Caco-2 (cell line): ENCODE data around the gene ZMAT5. TPM values are rescaled to one million over a fixed set of nuclear protein-coding genes. Genes with fewer than 3 reads are reported as not detected.

Experiments
- BruUV-seq: library from RNA; stranded (reverse); fragments of 400-500 nt; replicated peaks from 2 replicates; lab custom pipeline; 2021; lab: Mats Ljungman, UMichigan
- CTCF ChIA-PET: fragments of 300-600 bp; sonication (Branson Sonifier 250); formaldehyde crosslinking; loops from one replicate; lab custom pipeline; 2022; ENCODE audit warnings: antibody characterized with exemption; lab: Charles Lee
- POLR2A ChIA-PET: fragments of 300-600 bp; sonication (Branson Sonifier 250); formaldehyde crosslinking; loops from one replicate; lab custom pipeline; 2022; ENCODE audit warnings: antibody characterized with exemption; lab: Charles Lee
- DNase-seq, 2 experiments: peaks; one replicate each; pipeline versions ENCODE4 v3.0.0 to v3.0.0-alpha.2; 2020 to 2022
- H3K27me3 ChIP-seq: replicated peaks from 2 replicates; pipeline ENCODE4 v1.6.0; 2011; ENCODE audit warnings: low read length; ENCODE audit not compliant: control insufficient read depth, insufficient read depth
- H3K36me3 ChIP-seq: 2 replicates; pipeline ENCODE4 v1.5.1; 2011; ENCODE audit warnings: low read length; ENCODE audit not compliant: control insufficient read depth, insufficient read depth
- H3K4me1 ChIP-seq: fragments of 250-450 bp; sonication (Bioruptor Pico); 2 replicates; pipeline ENCODE4 v1.5.1; 2020; ENCODE audit warnings: mild to moderate bottlenecking
- H3K4me3 ChIP-seq: 2 replicates; pipeline ENCODE4 v1.5.1; 2011; ENCODE audit warnings: low read depth, mild to moderate bottlenecking, control low read depth, low read length
- H3K9me3 ChIP-seq: fragments of 250-450 bp; sonication (Bioruptor Pico); 2 replicates; pipeline ENCODE4 v1.5.1; 2020; ENCODE audit warnings: mild to moderate bottlenecking, moderate library complexity
- H3K27ac Mint-ChIP-seq: one replicate; pipeline ENCODE4 v1.8.0; 2022; ENCODE audit warnings: mixed read lengths; ENCODE audit not compliant: unreplicated experiment
- H3K27me3 Mint-ChIP-seq: one replicate; pipeline ENCODE4 v1.8.0; 2022; ENCODE audit warnings: mixed read lengths; ENCODE audit not compliant: insufficient read depth, unreplicated experiment
- H3K36me3 Mint-ChIP-seq: one replicate; pipeline ENCODE4 v1.8.0; 2022; ENCODE audit warnings: mild to moderate bottlenecking, mixed read lengths; ENCODE audit not compliant: insufficient read depth, unreplicated experiment
- H3K4me1 Mint-ChIP-seq: one replicate; pipeline ENCODE4 v1.8.0; 2022; ENCODE audit warnings: low read depth, mixed read lengths; ENCODE audit not compliant: unreplicated experiment
- H3K4me3 Mint-ChIP-seq: one replicate; pipeline ENCODE4 v1.8.0; 2022; ENCODE audit warnings: mild to moderate bottlenecking, moderate library complexity, mixed read lengths; ENCODE audit not compliant: unreplicated experiment
- H3K9me3 Mint-ChIP-seq: one replicate; pipeline ENCODE4 v1.8.0; 2022; ENCODE audit warnings: mixed read lengths; ENCODE audit not compliant: unreplicated experiment
- intact Hi-C: fragments of 100-400 bp; cut with micrococcal nuclease; formaldehyde crosslinking; loops from one replicate; pipeline ENCODE4 v1.10.0; 2022; ENCODE audit not compliant: unreplicated experiment
- total RNA-seq: library from RNA; stranded (reverse); gene quantifications from 2 replicates; pipeline ENCODE4 v1.2.3, GENCODE V29; 2022
- TF ChIP-seq, protein P1 (sequence below), 2 experiments: fragments of 200-600 bp in 1 of 2; IDR thresholded peaks; 1 replicate in 1 of 2; 2 replicates in 1 of 2; pipeline versions ENCODE4 v1.5.1 to v1.8.0; 2011 to 2022; ENCODE audit warnings: antibody characterized with exemption in 1 of 2, control low read depth in 1 of 2, inconsistent platforms in 1 of 2, low read depth in 1 of 2, low read length in 1 of 2, mild to moderate bottlenecking in 1 of 2, moderate library complexity in 1 of 2; ENCODE audit not compliant: insufficient read depth in 1 of 2, severe bottlenecking in 1 of 2, unreplicated experiment in 1 of 2

The ZMAT5 gene
- total RNA-seq, 1 experiment from 2014 or later, result 19.7 TPM

DNA sequence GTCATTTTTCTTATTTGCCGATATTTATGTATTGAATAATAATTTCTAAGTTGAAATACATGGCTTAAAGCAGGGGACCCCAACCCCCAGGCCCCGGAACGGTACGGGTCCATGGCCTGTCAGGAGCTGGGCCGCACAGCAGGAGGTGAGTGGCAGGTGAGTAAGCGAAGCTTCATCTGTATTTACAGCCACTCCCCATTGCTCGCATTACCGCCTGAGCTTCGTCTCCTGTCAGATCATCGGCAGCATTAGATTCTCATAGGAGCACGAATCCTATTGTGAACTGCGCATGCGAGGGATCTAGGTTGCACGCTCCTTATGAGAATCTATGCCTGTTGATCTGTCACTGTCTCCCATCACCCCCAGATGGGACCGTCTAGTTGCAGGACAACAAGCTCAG is 4.5 kb downstream of the ZMAT5 start:
- Mint-ChIP-seq H3K36me3 (peaks cover 9% of the 10 kb centered on the region), H3K27me3 (no peaks in the 10 kb centered on the region), H3K4me3 (no peak overlapping the region), H3K27ac (no peak overlapping the region), H3K9me3 (no peaks in the 10 kb centered on the region), H3K4me1 (peaks cover 11% of the 10 kb centered on the region)
- intact Hi-C loops, result loop anchor here (10.0 kb wide), 1 partner anchor 323 kb away; the partner anchor contains the start of gene HORMAD2
- Histone ChIP-seq H3K4me3 (no peak overlapping the region), H3K4me1 (0 out of 2 replicates have a peak, but pooled peaks cover 4% of the 10 kb centered on the region), H3K27me3 (no peaks in the 10 kb centered on the region), H3K36me3 (no peaks in the 10 kb centered on the region), H3K9me3 (no peaks in the 10 kb centered on the region)
- ChIA-PET POLR2A (interaction anchor here (0.5 to 0.6 kb wide), 2 partner anchors 11 to 121 kb away, joined by 5 to 8 read pairs; no protein-coding TSS in a partner anchor), CTCF (interaction anchor here (0.7 kb wide), 1 partner anchor 12 kb away, joined by 3 read pairs; no protein-coding TSS in a partner anchor)
- DNase-seq, result no peak
- BruUV-seq, result no TSS peak
- TF ChIP-seq, protein P1, sequence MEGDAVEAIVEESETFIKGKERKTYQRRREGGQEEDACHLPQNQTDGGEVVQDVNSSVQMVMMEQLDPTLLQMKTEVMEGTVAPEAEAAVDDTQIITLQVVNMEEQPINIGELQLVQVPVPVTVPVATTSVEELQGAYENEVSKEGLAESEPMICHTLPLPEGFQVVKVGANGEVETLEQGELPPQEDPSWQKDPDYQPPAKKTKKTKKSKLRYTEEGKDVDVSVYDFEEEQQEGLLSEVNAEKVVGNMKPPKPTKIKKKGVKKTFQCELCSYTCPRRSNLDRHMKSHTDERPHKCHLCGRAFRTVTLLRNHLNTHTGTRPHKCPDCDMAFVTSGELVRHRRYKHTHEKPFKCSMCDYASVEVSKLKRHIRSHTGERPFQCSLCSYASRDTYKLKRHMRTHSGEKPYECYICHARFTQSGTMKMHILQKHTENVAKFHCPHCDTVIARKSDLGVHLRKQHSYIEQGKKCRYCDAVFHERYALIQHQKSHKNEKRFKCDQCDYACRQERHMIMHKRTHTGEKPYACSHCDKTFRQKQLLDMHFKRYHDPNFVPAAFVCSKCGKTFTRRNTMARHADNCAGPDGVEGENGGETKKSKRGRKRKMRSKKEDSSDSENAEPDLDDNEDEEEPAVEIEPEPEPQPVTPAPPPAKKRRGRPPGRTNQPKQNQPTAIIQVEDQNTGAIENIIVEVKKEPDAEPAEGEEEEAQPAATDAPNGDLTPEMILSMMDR (IDR thresholded peaks at IDR 0.05; ENCODE audit: insufficient read depth in 1 of 2, low read depth in 1 of 2, low read length in 1 of 2, severe bottlenecking in 1 of 2, unreplicated experiment in 1 of 2), result no peak

DNA sequence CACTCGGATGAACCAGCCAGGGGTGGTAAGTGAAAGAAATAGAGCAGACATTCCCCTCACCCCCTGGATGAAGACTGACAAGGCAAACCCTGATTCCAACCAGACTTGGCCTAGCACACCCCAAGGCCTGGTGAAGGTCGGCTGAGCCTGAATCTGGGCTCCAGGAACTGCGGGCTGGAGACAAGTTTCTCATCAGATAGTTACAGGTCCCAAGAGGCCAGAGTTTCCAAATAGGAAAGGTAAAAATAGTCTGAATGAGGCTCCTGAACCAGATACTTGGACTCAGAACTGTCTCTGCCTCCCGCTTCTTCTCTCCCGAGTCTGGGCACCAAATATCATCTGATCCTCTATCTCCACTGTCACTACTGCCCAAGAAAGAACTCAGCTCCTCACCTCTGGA is 7.8 kb downstream of the ZMAT5 start:
- intact Hi-C loops, result no loop called here
- H3K27me3 Mint-ChIP-seq, result no peaks in the 10 kb centered on the region
- TF ChIP-seq, protein P1 (IDR thresholded peaks at IDR 0.05; ENCODE audit: insufficient read depth in 1 of 2, low read depth in 1 of 2, low read length in 1 of 2, severe bottlenecking in 1 of 2, unreplicated experiment in 1 of 2), result no peak
- H3K36me3 Mint-ChIP-seq, result no peaks in the 10 kb centered on the region
- H3K4me1 Mint-ChIP-seq, result no peaks in the 10 kb centered on the region
- H3K4me3 Mint-ChIP-seq, result no peak overlapping the region
- no peaks in the 10 kb centered on the region for H3K9me3 ChIP-seq
- H3K27me3 ChIP-seq, result no peaks in the 10 kb centered on the region
- H3K27ac Mint-ChIP-seq, result no peak overlapping the region
- no peaks in the 10 kb centered on the region for H3K9me3 Mint-ChIP-seq
- H3K36me3 ChIP-seq, result no peaks in the 10 kb centered on the region
- DNase-seq, result no peak
- no peaks in the 10 kb centered on the region for H3K4me1 ChIP-seq
- ChIA-PET CTCF (no interaction called here), POLR2A (no interaction called here)
- no peak overlapping the region for H3K4me3 ChIP-seq
- BruUV-seq, result no TSS peak

DNA sequence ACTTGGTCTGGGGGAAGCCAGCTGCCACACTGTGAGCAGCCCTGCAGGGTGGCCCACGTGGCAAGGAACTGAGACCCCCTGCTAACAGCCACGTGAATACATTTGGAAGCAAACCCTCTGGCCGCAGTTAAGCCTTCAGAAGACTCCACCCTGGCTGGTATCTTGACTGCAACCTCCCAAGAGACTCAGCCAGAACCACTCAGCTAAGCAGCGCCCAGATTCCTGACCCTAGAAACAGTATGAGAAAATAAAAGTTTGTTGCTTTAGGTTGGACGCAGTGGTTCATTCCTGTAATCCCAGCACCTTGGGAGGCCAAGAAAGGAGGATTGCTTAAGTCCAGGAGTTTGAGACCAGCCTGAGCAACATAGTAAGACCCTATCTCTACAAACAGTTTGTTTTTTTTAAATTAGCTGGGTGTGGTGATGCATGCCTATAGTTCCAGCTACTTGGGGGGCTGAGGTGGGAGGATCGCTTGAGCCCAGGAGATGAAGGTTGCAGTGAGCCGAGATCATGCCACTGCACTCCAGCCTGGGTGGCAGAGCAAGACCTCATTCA is 8.7 kb downstream of the ZMAT5 start:
- no peak overlapping the region for H3K27ac Mint-ChIP-seq
- H3K27me3 Mint-ChIP-seq, result no peaks in the 10 kb centered on the region

More for the DNA sequence above, 8.7 kb downstream of the ZMAT5 start:
- CTCF ChIA-PET, result no interaction called here
- H3K4me1 ChIP-seq, result no peaks in the 10 kb centered on the region
- H3K4me3 ChIP-seq, result no peak overlapping the region
- TF ChIP-seq, protein P1 (IDR thresholded peaks at IDR 0.05; ENCODE audit: insufficient read depth in 1 of 2, low read depth in 1 of 2, low read length in 1 of 2, severe bottlenecking in 1 of 2, unreplicated experiment in 1 of 2), result no peak
- Mint-ChIP-seq H3K36me3 (no peaks in the 10 kb centered on the region), H3K4me1 (no peaks in the 10 kb centered on the region), H3K9me3 (no peaks in the 10 kb centered on the region), H3K4me3 (no peak overlapping the region)
- intact Hi-C loops, result no loop called here
- no peak for DNase-seq
- POLR2A ChIA-PET, result no interaction called here
- no peaks in the 10 kb centered on the region for H3K36me3 ChIP-seq
- no peaks in the 10 kb centered on the region for H3K27me3 ChIP-seq
- BruUV-seq, result no TSS peak
- H3K9me3 ChIP-seq, result no peaks in the 10 kb centered on the region
